HG02798 (cell line): ENCODE results near the gene TRAF3IP3.

Experiments
- ATAC-seq: cut with Tn5 transposase; IDR thresholded peaks from one replicate; pipeline ENCODE4 v1.9.1; 2021; ENCODE audit warnings: mild to moderate bottlenecking; ENCODE audit not compliant: unreplicated experiment, poor library complexity

The TRAF3IP3 gene

DNA sequence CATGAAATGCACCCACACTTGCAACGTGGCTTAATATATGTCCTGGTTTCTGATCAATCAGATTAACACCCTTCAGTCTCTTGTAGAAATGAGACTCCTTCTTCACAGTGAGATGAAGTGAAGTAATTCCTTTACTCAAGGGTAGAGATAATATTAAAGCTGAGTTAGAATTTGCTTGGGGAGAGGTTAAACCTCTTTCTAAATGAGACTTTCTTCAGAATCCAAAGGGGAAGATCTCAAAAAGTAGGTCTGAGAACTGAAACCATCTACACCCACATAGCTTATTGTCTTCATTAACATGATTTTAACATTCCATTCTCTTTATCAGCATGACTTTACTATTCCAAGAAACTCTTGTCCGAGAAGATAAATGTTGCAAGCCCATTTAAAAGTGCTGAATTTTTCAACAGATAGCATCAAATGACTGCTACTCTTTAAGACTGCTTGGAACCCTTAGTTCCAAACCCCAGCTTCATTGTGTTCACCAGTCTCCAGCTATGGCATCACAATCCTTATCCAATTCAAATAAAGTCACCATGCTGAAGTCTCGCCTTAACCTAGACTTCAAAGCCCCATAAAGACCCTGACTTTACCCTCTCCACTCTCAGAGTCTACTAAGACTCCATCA lies 19.2 kb upstream of the TRAF3IP3 start:
- ATAC-seq = no peak

DNA sequence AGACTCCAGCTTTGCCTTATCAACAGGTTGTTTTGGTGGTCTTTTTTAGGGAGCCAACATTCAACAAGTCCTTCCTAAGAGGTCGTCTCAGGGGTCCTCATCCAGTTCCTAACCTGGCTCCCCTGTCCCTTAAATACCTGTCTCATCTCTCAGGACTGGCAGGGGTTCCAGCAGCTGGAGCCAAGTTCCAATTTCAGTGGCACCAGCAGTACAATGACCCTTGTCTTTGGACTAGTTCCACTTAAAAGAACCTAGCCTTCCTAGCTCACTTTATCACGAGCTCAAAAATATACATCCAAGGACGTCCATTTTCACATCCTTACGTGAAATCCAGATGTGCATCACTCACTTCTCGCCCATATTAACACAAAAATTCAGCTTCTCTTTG lies 18.7 kb upstream of the TRAF3IP3 start:
- ATAC-seq = no peak

GRCh38 chr1:209738270-209738669 lies 17.6 kb upstream of the TRAF3IP3 start:
- ATAC-seq = no peak

DNA sequence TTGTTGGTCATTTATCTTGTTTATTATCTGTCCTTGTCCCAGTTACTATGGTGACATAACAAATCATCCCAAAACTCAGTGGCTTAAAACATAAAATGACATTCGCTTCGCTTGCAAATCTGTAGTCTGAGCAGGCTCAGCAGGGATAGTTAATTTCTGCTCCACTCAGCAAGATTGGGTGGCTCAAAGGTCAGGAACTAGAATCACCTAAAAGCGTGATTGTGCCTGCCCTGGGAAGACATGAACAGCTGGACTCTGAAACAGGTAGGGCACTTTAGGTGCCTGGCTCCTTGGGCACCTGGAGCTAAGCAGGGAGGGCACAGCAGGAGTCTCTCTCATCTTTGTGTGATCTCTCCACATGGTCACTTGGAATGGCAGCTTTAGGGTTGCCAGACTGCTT lies 14.7 kb upstream of the TRAF3IP3 start:
- ATAC-seq = no peak

DNA sequence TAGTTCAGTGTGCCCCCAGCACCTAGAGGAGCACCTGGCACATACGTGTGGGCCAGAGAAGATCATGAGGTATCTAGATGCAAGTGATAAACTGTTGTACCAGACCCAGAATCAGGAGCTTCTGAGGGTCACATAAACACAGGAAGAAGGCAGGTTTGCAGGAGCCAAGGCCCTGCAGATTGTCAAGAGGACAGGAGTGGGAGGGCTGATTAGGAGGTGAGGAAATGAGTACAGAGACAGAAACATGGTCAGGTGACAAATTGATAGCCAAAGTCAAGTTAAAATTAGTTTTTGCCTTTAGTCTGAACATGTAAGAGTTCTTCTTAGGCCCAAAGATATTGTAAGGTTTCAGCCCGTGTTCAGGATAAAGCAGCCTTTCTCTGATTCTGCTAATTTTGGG lies 14.0 kb upstream of the TRAF3IP3 start:
- no peak for ATAC-seq

GRCh38 chr1:209742409-209743144 lies 13.3 kb upstream of the TRAF3IP3 start:
- no peak for ATAC-seq

DNA sequence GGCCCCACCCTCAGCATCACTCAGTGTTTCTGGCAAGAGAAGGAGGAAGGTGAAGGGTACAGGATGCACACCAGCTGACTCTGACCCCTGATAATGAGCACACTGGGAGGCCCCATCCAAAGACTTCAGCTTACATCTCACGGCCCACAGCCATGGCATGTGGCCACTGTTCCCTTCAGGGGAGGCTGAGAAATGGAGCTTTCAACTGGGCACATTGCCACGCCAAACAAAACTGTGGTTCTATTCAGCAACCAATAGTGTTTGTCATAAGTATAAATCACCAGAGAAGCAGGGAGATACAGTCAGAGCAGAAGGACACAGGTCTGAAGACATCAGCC lies 12.7 kb upstream of the TRAF3IP3 start:
- no peak for ATAC-seq

GRCh38 chr1:209746451-209747165 lies 9.2 kb upstream of the TRAF3IP3 start:
- no peak for ATAC-seq

DNA sequence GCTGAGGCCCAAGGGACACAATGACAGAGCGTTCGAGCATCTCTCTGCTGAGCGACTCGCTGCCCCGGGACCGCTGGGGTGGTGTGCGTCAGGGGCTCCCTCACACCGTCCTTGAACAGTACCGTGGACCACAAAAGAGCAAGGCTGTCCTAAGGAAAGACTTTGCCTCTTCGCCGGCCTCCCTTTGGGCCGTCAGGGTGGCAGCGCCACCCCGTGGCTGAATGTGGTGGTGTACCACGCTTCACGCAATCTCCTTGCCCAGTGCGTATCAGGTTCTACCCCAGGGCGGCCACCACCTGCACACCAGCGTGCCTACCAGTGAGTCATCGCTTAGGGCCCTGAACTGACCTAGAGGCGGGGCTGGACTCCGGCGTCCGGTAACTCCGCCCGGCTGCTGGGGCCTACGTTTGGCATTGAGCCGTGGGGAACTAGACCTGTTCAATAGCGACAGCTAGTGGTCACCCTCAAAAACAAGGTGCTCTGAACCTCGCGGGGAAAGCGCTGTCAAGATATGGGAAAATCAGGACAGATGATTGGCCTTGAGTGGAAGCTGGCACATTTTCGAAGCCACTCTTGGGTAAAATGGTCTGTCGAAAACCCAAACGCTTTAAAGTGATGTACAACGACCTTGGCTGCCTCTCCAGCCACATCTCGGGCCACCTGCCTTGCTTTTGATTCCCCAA lies 8.1 kb upstream of the TRAF3IP3 start:
- ATAC-seq = peak; percentile 84

- no peak for ATAC-seq
Measured at GRCh38 chr1:209748620-209749019, 7.2 kb upstream of the TRAF3IP3 start.

GRCh38 chr1:209749205-209749604 lies 6.6 kb upstream of the TRAF3IP3 start:
- ATAC-seq = no peak

- ATAC-seq = no peak
Measured at GRCh38 chr1:209749670-209750323, 6.1 kb upstream of the TRAF3IP3 start.

DNA sequence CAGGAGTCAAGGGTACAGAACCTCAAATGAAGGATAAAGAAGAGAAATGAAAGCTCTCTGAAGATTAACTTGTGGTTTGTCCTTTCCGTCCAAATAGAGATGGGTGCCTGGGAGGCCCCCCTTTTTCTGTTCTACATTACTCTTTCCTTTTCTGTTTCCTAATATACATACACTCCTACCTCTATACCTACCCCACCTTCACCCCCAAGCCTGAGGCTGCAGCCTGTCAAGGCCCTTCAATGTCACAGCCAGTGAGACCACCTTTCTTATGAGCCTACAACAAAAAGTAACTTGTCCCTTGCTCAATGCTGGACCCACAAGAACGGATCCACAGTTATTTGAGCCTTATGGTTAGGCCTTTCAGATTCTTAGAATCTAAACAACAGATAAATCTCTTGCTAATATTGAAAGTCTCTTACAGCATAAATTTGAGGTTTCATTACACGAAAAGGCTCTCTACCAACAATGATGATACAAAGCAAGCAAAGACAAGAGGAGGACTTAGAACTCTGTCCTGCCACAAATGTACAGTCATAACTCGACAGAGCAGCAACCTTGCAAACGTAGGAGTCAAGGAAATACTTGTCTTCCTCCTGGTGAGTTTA lies 4.1 kb upstream of the TRAF3IP3 start:
- peak; percentile 49 for ATAC-seq

- no peak for ATAC-seq
Measured at GRCh38 chr1:209752890-209753289, 3.0 kb upstream of the TRAF3IP3 start.

- ATAC-seq = no peak
Measured at GRCh38 chr1:209755256-209755655, 597 bp upstream of the TRAF3IP3 start.

- peak; percentile 34 for ATAC-seq
Measured at GRCh38 chr1:209756615-209757445, 977 bp downstream of the TRAF3IP3 start.

DNA sequence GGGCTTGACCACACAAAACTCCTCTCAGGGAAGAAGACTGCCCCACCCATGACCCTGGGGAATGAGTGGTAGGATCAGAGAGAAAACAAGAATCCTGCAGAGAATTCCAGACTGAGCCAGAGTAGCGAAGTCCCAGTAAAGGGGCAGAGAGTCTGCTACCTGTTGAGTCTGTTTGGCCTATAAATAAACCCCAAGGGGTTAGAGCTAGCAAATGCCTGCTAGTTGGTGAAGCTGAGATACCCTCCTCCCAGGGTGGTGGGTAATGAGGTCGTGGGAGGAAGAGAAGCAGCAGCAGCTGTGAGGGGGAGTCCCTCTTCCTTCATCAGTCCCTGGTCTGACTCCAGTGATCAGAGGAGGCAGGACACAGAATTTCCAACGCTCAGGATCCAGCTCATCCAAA lies 2.5 kb downstream of the TRAF3IP3 start:
- no peak for ATAC-seq

- no peak for ATAC-seq
Measured at GRCh38 chr1:209759829-209760359, 4.0 kb downstream of the TRAF3IP3 start.

- ATAC-seq = no peak
Measured at GRCh38 chr1:209761011-209761635, 5.3 kb downstream of the TRAF3IP3 start.
